ENCODE data around the gene NKPD1.

GRCh38 chr19:45117671-45118070 is 43.1 kb downstream of the NKPD1 start:
- TF ChIP-seq ZNF79 (CRISPR knock-in tag; IDR thresholded peaks at IDR 0.05; ENCODE audit: low read depth) (no peak), NFE2 (IDR thresholded peaks at IDR 0.05; ENCODE audit: low read depth) (no peak), PREB (CRISPR knock-in tag; IDR thresholded peaks at IDR 0.05) (no peak), JUND (IDR thresholded peaks at IDR 0.05; ENCODE audit: borderline replicate concordance, low read depth, low read length) (no peak), JUND (tag; IDR thresholded peaks at IDR 0.05; ENCODE audit: borderline replicate concordance, low read depth, low read length) (no peak), EZH2 (IDR thresholded peaks at IDR 0.05; ENCODE audit: borderline replicate concordance, low read depth, low read length) (no peak), POLR2A (conservative IDR thresholded peaks at IDR 0.05) (no peak), CHD2 (IDR thresholded peaks at IDR 0.05; ENCODE audit: low read depth, low read length) (no peak), ZNF57 (CRISPR knock-in tag; IDR thresholded peaks at IDR 0.05) (no peak), MXI1 (IDR thresholded peaks at IDR 0.05; ENCODE audit: low read depth, low read length) (no peak), CTCF (IDR thresholded peaks at IDR 0.05 in 2 of 3, conservative IDR thresholded peaks at IDR 0.05 in 1 of 3; ENCODE audit: insufficient read depth in 2 of 3, low read depth in 1 of 3, low read length in 3 of 3) (no peak), RAD21 (CRISPR knock-in tag; conservative IDR thresholded peaks at IDR 0.05 in 1 of 2, IDR thresholded peaks at IDR 0.05 in 1 of 2) (no peak), ZFX (CRISPR knock-in tag; IDR thresholded peaks at IDR 0.05) (no peak), TEAD4 (IDR thresholded peaks at IDR 0.05; ENCODE audit: low read length) (no peak), TEAD4 (CRISPR knock-in tag; IDR thresholded peaks at IDR 0.05; ENCODE audit: borderline replicate concordance) (no peak), E2F4 (CRISPR knock-in tag; IDR thresholded peaks at IDR 0.05; ENCODE audit: low read depth) (no peak)

Data from K562 (cell line).